ENCODE results near the gene SALL1. TPM values are rescaled to one million over a fixed set of nuclear protein-coding genes. Genes with fewer than 3 reads are reported as not detected.

SALL1 gene
- total RNA-seq, 4 donors from 2014 or later: 0.09 to 0.19 TPM; not detected in 2

GRCh38 chr16:51124896-51125295 is 26.2 kb downstream of the SALL1 start:
- DNase-seq (ENCODE audit: low spot score): no peak
- TF ChIP-seq CTCF (IDR thresholded peaks at IDR 0.05): no peak
- ATAC-seq (ENCODE audit: low FRiP score): no peak

- no peak for DNase-seq (ENCODE audit: low spot score)
- no peak for ATAC-seq (ENCODE audit: low FRiP score)
- no peak for TF ChIP-seq CTCF (IDR thresholded peaks at IDR 0.05)
Observed at GRCh38 chr16:51121850-51122249, 29.2 kb downstream of the SALL1 start.

- no peak for TF ChIP-seq CTCF (IDR thresholded peaks at IDR 0.05)
- ATAC-seq (ENCODE audit: low FRiP score) (no peak), DNase-seq (ENCODE audit: low spot score) (no peak)
Observed at GRCh38 chr16:51120730-51121347, 30.2 kb downstream of the SALL1 start.

GRCh38 chr16:51119973-51120729 is 30.9 kb downstream of the SALL1 start:
- TF ChIP-seq CTCF (IDR thresholded peaks at IDR 0.05): no peak
- DNase-seq (ENCODE audit: low spot score): no peak

GRCh38 chr16:51119556-51119955 is 31.5 kb downstream of the SALL1 start:
- DNase-seq (ENCODE audit: low spot score): no peak
- no peak for ATAC-seq (ENCODE audit: low FRiP score)
- no peak for TF ChIP-seq CTCF (IDR thresholded peaks at IDR 0.05)

More at GRCh38 chr16:51119973-51120729, 30.9 kb downstream of the SALL1 start:
- ATAC-seq (ENCODE audit: low FRiP score): no peak

- DNase-seq (ENCODE audit: low spot score) (no peak), ATAC-seq (ENCODE audit: low FRiP score) (no peak)
- TF ChIP-seq CTCF (IDR thresholded peaks at IDR 0.05): no peak
Observed at GRCh38 chr16:51116353-51116752, 34.7 kb downstream of the SALL1 start.

GRCh38 chr16:51114382-51114781 is 36.7 kb downstream of the SALL1 start:
- no peak for TF ChIP-seq CTCF (IDR thresholded peaks at IDR 0.05)
- no peak for DNase-seq (ENCODE audit: low spot score)
- no peak for ATAC-seq (ENCODE audit: low FRiP score)
